GM20000 (cell line): ENCODE results near the gene ACMSD.
"Not testable (repeated sequence)": the region's sequence is repeated elsewhere in the genome, so short reads cannot be mapped to it uniquely, and the experiment has no call there.

Experiments used
- DNase-seq: peaks from one replicate; pipeline ENCODE4 v3.0.0; 2012; ENCODE audit warnings: low spot score
- CTCF ChIP-seq: IDR thresholded peaks from 2 replicates; pipeline ENCODE4 v1.5.1; 2012; ENCODE audit warnings: mild to moderate bottlenecking, control low read depth; ENCODE audit errors: extremely low read depth, missing control alignments

The ACMSD gene

DNA sequence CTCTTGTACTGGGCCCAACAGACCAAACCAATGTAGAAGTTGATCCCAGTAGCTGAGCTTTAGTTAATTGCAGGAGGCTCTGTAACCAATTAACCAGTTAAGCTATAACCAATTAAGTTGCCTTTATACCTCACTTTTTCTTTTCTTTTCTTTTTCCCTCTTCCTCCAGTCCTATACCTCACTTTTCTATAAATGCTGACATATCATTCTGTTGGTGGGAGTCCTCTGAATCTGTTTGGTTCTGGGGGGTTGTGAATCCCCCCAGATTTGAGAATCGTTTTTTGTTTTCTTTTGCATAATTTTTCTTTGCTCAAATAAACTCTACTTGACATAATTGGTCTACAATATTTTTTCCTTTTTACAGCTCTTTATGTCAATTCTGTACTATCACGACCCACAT lies 38.1 kb upstream of the ACMSD start:
- TF ChIP-seq CTCF: no peak
- no peak for DNase-seq

DNA sequence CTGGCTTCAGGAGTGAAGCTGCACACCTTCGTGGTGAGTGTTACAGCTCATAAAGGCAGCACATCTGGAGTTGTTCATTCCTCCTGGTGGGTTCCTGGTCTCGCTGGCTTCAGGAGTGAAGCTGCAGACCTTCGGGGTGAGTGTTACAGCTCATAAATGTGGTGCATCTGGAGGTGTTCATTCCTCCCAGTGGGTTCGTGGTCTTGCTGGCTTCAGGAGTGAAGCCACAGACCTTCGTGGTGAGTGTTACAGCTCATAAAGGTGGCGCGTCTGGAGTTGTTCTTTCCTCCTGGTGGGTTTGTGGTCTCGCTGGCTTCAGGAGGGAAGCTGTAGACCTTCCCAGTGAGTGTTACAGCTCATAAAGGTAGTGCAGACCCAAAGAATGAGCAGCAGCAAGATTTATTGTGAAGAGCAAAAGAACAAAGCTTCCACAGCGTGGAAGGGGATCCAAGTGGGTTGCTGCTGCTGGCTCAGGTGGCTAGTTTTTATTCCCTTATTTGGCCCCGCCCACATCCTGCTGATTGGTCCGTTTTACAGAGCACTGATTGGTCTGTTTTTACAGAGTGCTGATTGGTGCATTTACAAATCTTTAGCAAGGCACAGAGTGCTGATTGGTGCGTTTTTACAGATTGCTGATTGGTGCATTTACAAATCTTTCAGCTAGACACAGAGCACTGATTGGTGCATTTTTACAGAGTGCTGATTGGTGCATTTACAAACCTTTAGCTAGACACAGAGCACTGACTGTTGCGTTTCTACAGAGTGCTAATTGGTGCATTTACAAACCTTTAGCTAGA lies 34.6 kb upstream of the ACMSD start:
- DNase-seq: not testable (repeated sequence)

DNA sequence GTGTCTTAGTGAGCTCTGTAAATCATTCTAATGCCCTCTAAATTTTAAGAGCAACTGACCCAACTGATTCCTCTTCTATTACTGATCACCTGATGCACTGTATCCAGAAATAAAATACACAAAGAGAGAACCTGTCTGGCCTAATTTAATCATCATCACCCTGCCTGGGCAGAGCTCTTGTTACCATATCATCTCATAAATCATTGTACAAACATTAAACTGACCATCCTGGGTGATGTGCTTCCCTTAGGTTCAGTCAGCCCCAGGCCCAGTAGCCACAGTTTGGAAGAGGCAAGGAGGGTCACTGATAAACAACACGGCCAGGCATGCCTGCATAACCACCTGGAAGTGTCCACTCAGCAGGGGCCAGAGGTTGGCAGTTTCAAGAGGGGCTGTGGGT lies 22.7 kb upstream of the ACMSD start:
- TF ChIP-seq CTCF: no peak
- DNase-seq: no peak

GRCh38 chr2:134818321-134818720 lies 20.1 kb upstream of the ACMSD start:
- no peak for TF ChIP-seq CTCF

GRCh38 chr2:134819334-134819733 lies 19.1 kb upstream of the ACMSD start:
- TF ChIP-seq CTCF: no peak
- no peak for DNase-seq

More at GRCh38 chr2:134818321-134818720, 20.1 kb upstream of the ACMSD start:
- no peak for DNase-seq

- TF ChIP-seq CTCF: no peak
- no peak for DNase-seq
Measured at GRCh38 chr2:134823431-134823830, 15.0 kb upstream of the ACMSD start.

DNA sequence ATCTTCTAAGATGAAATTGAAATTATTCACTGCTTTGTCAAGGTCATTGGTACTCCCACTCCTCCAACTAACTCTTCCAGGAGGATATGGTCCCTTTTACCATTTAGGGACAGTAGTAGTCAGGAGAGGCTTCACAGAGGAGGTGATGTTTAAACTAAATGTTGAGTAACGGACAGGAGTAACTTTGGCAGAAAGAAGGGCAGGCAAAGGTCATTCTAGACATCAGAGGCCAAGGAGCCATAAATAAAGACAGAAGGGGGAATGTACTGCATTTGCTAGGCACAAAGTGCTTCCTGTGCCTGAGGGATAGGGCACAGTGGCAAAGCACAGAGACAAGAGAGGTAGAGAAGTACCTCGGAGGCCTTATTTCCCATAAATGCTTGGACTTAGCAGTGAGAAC lies 14.6 kb upstream of the ACMSD start:
- DNase-seq: no peak
- TF ChIP-seq CTCF: no peak

- not testable (repeated sequence) for DNase-seq
Measured at GRCh38 chr2:134825716-134826115, 12.7 kb upstream of the ACMSD start.
